GM12878 (cell line): ENCODE measurements around the gene TAF6L. TPM values are rescaled to one million over a fixed set of nuclear protein-coding genes. Genes with fewer than 3 reads are reported as not detected.

Experiments
- ATAC-seq: fragments of 200-7000 bp; cut with Tn5 transposase; 3 replicates; pipeline ENCODE4 v1.9.1; 2020; ENCODE audit warnings: mild to moderate bottlenecking, moderate library complexity
- BruUV-seq: library from RNA; stranded (reverse); fragments of 400-500 nt; replicated peaks from 2 replicates; lab custom pipeline; 2021; lab: Mats Ljungman, UMichigan
- CTCF ChIA-PET: fragments of 300-600 bp; sonication (Branson Sonifier 250); formaldehyde crosslinking; extraction: SDS; loops from one replicate; lab custom pipeline; 2021; ENCODE audit warnings: inconsistent platforms; lab: Yijun Ruan, JAX
- POLR2A ChIA-PET: fragments of 350-600 bp; formaldehyde crosslinking; extraction: SDS; loops from one replicate; lab custom pipeline; 2021; ENCODE audit warnings: inconsistent platforms; lab: Charles Lee
- RAD21 ChIA-PET: fragments of 300-600 bp; sonication (Branson Sonifier 250); formaldehyde crosslinking; loops from one replicate; lab custom pipeline; 2023; ENCODE audit warnings: antibody characterized with exemption; ENCODE audit not compliant: unreplicated experiment; lab: Charles Lee
- SMC1A ChIA-PET: fragments of 300-600 bp; sonication (Branson Sonifier 250); formaldehyde crosslinking; loops from one replicate; lab custom pipeline; 2023; ENCODE audit not compliant: unreplicated experiment, uncharacterized antibody; lab: Charles Lee
- DNase-seq: peaks from one replicate; pipeline ENCODE4 v3.0.0-alpha.2; 2011; ENCODE audit warnings: low read depth, low spot score
- FAIRE-seq: peaks from 3 replicates; lab custom pipeline; 2011; peaks lifted over from hg19 to GRCh38; lab: Jason Lieb, UNC
- H2AFZ ChIP-seq: 2 replicates; pipeline ENCODE4 v1.6.0; 2011; ENCODE audit warnings: low read depth, low read length, control low read depth; ENCODE audit not compliant: control insufficient read depth
- H3K27ac ChIP-seq: 2 replicates; pipeline ENCODE4 v1.5.1; 2011; ENCODE audit warnings: control low read depth; ENCODE audit not compliant: control insufficient read depth, insufficient read depth
- H3K27me3 ChIP-seq, 2 experiments: replicated peaks in 1 of 2; 2 replicates each; pipeline versions ENCODE4 v1.6.0 to v1.6.1; 2011; ENCODE audit warnings: low read length in 1 of 2; ENCODE audit not compliant: control insufficient read depth in 2 of 2, insufficient read depth in 2 of 2
- H3K36me3 ChIP-seq, 2 experiments: 2 replicates each; pipeline ENCODE4 v1.5.1; 2011; ENCODE audit warnings: low read length in 1 of 2; ENCODE audit not compliant: control insufficient read depth in 2 of 2, insufficient read depth in 2 of 2
- H3K4me1 ChIP-seq: 2 replicates; pipeline ENCODE4 v1.6.1; 2011; ENCODE audit warnings: mild to moderate bottlenecking, low read length, moderate library complexity, mixed read lengths; ENCODE audit not compliant: control insufficient read depth, insufficient read depth
- H3K4me2 ChIP-seq: 2 replicates; pipeline ENCODE4 v1.6.0; 2011; ENCODE audit warnings: control low read depth; ENCODE audit not compliant: control insufficient read depth, insufficient read depth
- H3K4me3 ChIP-seq: fragments of 200-600 bp; sonication (generic); 2 replicates; pipeline ENCODE4 v1.5.1; 2016
- H3K79me2 ChIP-seq: 2 replicates; pipeline ENCODE4 v1.6.0; 2011; ENCODE audit warnings: low read length; ENCODE audit not compliant: control insufficient read depth, insufficient read depth
- H3K9ac ChIP-seq: 2 replicates; pipeline ENCODE4 v1.8.0; 2011; ENCODE audit warnings: low read length, control low read depth, mixed read lengths; ENCODE audit not compliant: control insufficient read depth, insufficient read depth
- H3K9me3 ChIP-seq: replicated peaks from 3 replicates; pipeline ENCODE4 v1.5.1; 2011; ENCODE audit warnings: mild to moderate bottlenecking, low read length; ENCODE audit not compliant: control insufficient read depth, insufficient read depth
- H4K20me1 ChIP-seq: 2 replicates; pipeline ENCODE4 v1.6.0; 2011; ENCODE audit not compliant: control insufficient read depth, insufficient read depth
- ATF7 ChIP-seq: fragments of 450-650 bp; IDR thresholded peaks from 2 replicates; pipeline ENCODE4 v1.6.1; 2016; ENCODE audit warnings: low read depth, mild to moderate bottlenecking
- BCL11A ChIP-seq: IDR thresholded peaks from 2 replicates; pipeline ENCODE4 v1.6.1; 2011; ENCODE audit warnings: low read depth, low read length
- BCL3 ChIP-seq: IDR thresholded peaks from 2 replicates; pipeline ENCODE4 v1.6.1; 2011; ENCODE audit warnings: borderline replicate concordance, low read depth, mild to moderate bottlenecking, moderate library complexity, low read length; ENCODE audit not compliant: insufficient read depth, poor library complexity, severe bottlenecking
- BCLAF1 ChIP-seq: fragments of 450-650 bp; IDR thresholded peaks from 2 replicates; pipeline ENCODE4 v1.6.1; 2017; ENCODE audit warnings: antibody characterized with exemption, mild to moderate bottlenecking, moderate library complexity
- CBFB ChIP-seq: IDR thresholded peaks from 2 replicates; pipeline ENCODE4 v1.6.1; 2016; ENCODE audit warnings: antibody characterized with exemption, low read depth
- ESRRA ChIP-seq: IDR thresholded peaks from 2 replicates; pipeline ENCODE4 v1.6.1; 2012; ENCODE audit warnings: mild to moderate bottlenecking, low read length, improper control_type of control experiment
- IRF4 ChIP-seq: IDR thresholded peaks from 2 replicates; pipeline ENCODE4 v1.6.1; 2011; ENCODE audit warnings: low read depth, low read length
- JUND ChIP-seq: IDR thresholded peaks from 2 replicates; pipeline ENCODE4 v1.6.1; 2012; ENCODE audit warnings: low read depth, mild to moderate bottlenecking, low read length, improper control_type of control experiment, moderate library complexity
- MEF2A ChIP-seq: IDR thresholded peaks from 2 replicates; pipeline ENCODE4 v1.6.1; 2011; ENCODE audit warnings: low read depth, mild to moderate bottlenecking, low read length, moderate library complexity; ENCODE audit not compliant: insufficient read depth
- MTA2 ChIP-seq: fragments of 450-650 bp; IDR thresholded peaks from 2 replicates; pipeline ENCODE4 v1.6.1; 2016; ENCODE audit warnings: low read depth, mild to moderate bottlenecking, moderate library complexity
- NFYB ChIP-seq: IDR thresholded peaks from 2 replicates; pipeline ENCODE4 v1.6.1; 2011; ENCODE audit warnings: low read depth, mild to moderate bottlenecking, low read length, improper control_type of control experiment, moderate library complexity; ENCODE audit not compliant: insufficient read depth
- PKNOX1 ChIP-seq: fragments of 450-650 bp; IDR thresholded peaks from 2 replicates; pipeline ENCODE4 v1.6.1; 2016; ENCODE audit warnings: mild to moderate bottlenecking
- PML ChIP-seq: IDR thresholded peaks from 2 replicates; pipeline ENCODE4 v1.6.1; 2012; ENCODE audit warnings: low read length, inconsistent platforms
- SIX5 ChIP-seq: IDR thresholded peaks from 2 replicates; pipeline ENCODE4 v1.6.1; 2011; ENCODE audit warnings: mild to moderate bottlenecking, low read depth, low read length, moderate library complexity; ENCODE audit not compliant: severe bottlenecking
- SMAD5 ChIP-seq: IDR thresholded peaks from 2 replicates; pipeline ENCODE4 v1.6.1; 2016; ENCODE audit warnings: antibody characterized with exemption, low read depth
- STAT1 ChIP-seq: fragments of 450-650 bp; conservative IDR thresholded peaks from 2 replicates; pipeline ENCODE4 v1.6.1; 2014; ENCODE audit warnings: antibody characterized with exemption, mild to moderate bottlenecking
- ZNF622 ChIP-seq: fragments of 450-650 bp; IDR thresholded peaks from 2 replicates; pipeline ENCODE4 v1.6.1; 2017; ENCODE audit warnings: mild to moderate bottlenecking, inconsistent platforms
- WGBS: methylation state at CpG from one replicate; pipeline ENCODE4 v1.1.6; 2016; ENCODE audit warnings: low lambda C conversion rate; ENCODE audit not compliant: insufficient replicate concordance, insufficient coverage; ENCODE audit errors: missing lambda C conversion rate; 5-methylcytosine and 5-hydroxymethylcytosine counted together
- in situ Hi-C: fragments of 300-500 bp; cut with MboI; formaldehyde crosslinking; loops from 9 replicates; pipeline ENCODE4 v1.14.3; 2018; ENCODE audit warnings: mixed read lengths
- intact Hi-C: fragments of 100-400 bp; cut with micrococcal nuclease; formaldehyde crosslinking; loops from one replicate; pipeline ENCODE4 v1.14.2; 2022; ENCODE audit not compliant: unreplicated experiment
- polyA plus RNA-seq, 11 experiments: library from polyadenylated mRNA; depleted of rRNA in 4 of 11; unstranded in 6 of 11; stranded (reverse) in 5 of 11; fragments of >200 nt; fragmentation: Nextera tagmentation in 4 of 11; fragmentation: Illumina TruSeq in 1 of 11; extraction: Ambion mirVana in 4 of 11; extraction: Trizol in 1 of 11; gene quantifications; 1 replicate in 1 of 11; 2 replicates in 10 of 11; pipeline versions ENCODE4 v1.2.1 to v1.2.3, GENCODE V29; 2011 to 2016; ENCODE audit warnings: inconsistent platforms in 2 of 11, missing spikeins in 2 of 11, low read depth in 1 of 11
- total RNA-seq, 4 experiments: library from RNA; depleted of rRNA in 3 of 4; stranded (reverse); fragments of >200 nt in 3 of 4; fragmentation: Illumina TruSeq in 1 of 4; extraction: Trizol in 1 of 4; gene quantifications; 2 replicates each; pipeline versions ENCODE4 v1.2.1 to v1.2.3, GENCODE V29; 2013 to 2021

The TAF6L gene
- total and polyA plus RNA-seq, 10 of the 15 experiments (the other 5 are each of a cell fraction or from before 2014, with no cell fraction given) = 0.15 to 35.6 (median 19.0) TPM

GRCh38 chr11:62752994-62753735 lies 18.0 kb upstream of the TAF6L start:
- ChIA-PET CTCF (interaction anchor here (0.8 to 3.5 kb wide), 20 partner anchors 8 to 328 kb away, joined by 3 to 42 read pairs (median 4); partner anchors contain the start of genes B3GAT3, HNRNPUL2, POLR2G and TAF6L), SMC1A (interaction anchor here (0.9 to 3.5 kb wide), 16 partner anchors 9 to 196 kb away, joined by 3 to 27 read pairs (median 5); partner anchors contain the start of genes HNRNPUL2, TAF6L and TTC9C), RAD21 (interaction anchor here (0.6 to 2.1 kb wide), 22 partner anchors 8 to 346 kb away, joined by 3 to 44 read pairs (median 4); partner anchors contain the start of genes C11orf98, CSKMT, HNRNPUL2 and MTA2), POLR2A (interaction anchor here (0.5 to 4.6 kb wide), 33 partner anchors 9 to 785 kb away, joined by 3 to 70 read pairs (median 7); partner anchors contain the start of genes B3GAT3, C11orf98, CSKMT and EEF1G)
- Histone ChIP-seq H3K9me3 (no peaks in the 10 kb centered on the region), H3K4me3 (peak overlapping the region; percentile 85), H3K27me3 (no peaks in the 10 kb centered on the region), H3K27ac (peak overlapping the region; percentile 92; the same call in 1 of the 2 replicates), H2AFZ (peak overlapping the region; percentile 98), H3K4me2 (peak overlapping the region; percentile 96), H3K36me3 (no peaks in the 10 kb centered on the region; a peak in 1 of 4 replicates), H3K9ac (peak overlapping the region; percentile 78; the same call in 1 of the 2 replicates), H3K4me1 (peaks cover 6% of the 10 kb centered on the region), H3K79me2 (no peaks in the 10 kb centered on the region; the same call in 1 of the 2 replicates), H4K20me1 (no peaks in the 10 kb centered on the region)
- ATAC-seq (no peak), FAIRE-seq (no peak), DNase-seq (no peak)
- TSS peak; percentile 92 for BruUV-seq
- in situ Hi-C loops (no loop called here), intact Hi-C loops (no loop called here)
- WGBS = 63% methylated on average over 15 of the region's 15 CpGs
- TF ChIP-seq BCL3 (no peak), SIX5 (no peak), PKNOX1 (no peak), PML (no peak), BCLAF1 (no peak), ESRRA (no peak), MTA2 (no peak), SMAD5 (no peak), IRF4 (no peak), MEF2A (no peak), ATF7 (no peak), NFYB (no peak), CBFB (no peak), BCL11A (no peak), JUND (no peak), ZNF622 (no peak), STAT1 (no peak)
